Cardiac muscle cell (in vitro differentiated cells and primary cell): ENCODE measurements around the gene BUD31. TPM values are rescaled to one million over a fixed set of nuclear protein-coding genes. Genes with fewer than 3 reads are reported as not detected.

ENCODE experiments used
- DNase-seq, 2 donors: peaks; one replicate each; pipeline versions ENCODE4 v3.0.0 to v3.0.0-alpha.2; 2010 to 2017; ENCODE audit warnings: low read depth in 1 of 2, low spot score in 1 of 2
- H3K27ac ChIP-seq: fragments of 200-600 bp; sonication (generic); 2 replicates; pipeline ENCODE4 v1.5.1; 2016
- H3K27me3 ChIP-seq: fragments of 200-600 bp; sonication (generic); 2 replicates; pipeline ENCODE4 v1.6.0; 2016; ENCODE audit warnings: control low read depth
- H3K36me3 ChIP-seq: fragments of 200-600 bp; sonication (generic); 2 replicates; pipeline ENCODE4 v1.5.1; 2016; ENCODE audit warnings: control low read depth
- H3K4me1 ChIP-seq: fragments of 200-600 bp; sonication (generic); 2 replicates; pipeline ENCODE4 v1.8.1; 2017; ENCODE audit warnings: low read depth, mild to moderate bottlenecking, mixed run types
- H3K4me3 ChIP-seq: fragments of 200-600 bp; sonication (generic); 2 replicates; pipeline ENCODE4 v1.5.1; 2016; ENCODE audit warnings: mild to moderate bottlenecking
- H3K9me3 ChIP-seq: fragments of 200-600 bp; sonication (generic); 2 replicates; pipeline ENCODE4 v1.5.1; 2017; ENCODE audit warnings: low read depth, mild to moderate bottlenecking, control low read depth
- CTCF ChIP-seq: IDR thresholded peaks from 2 replicates; pipeline ENCODE4 v1.5.1; 2012; ENCODE audit warnings: low read depth, mild to moderate bottlenecking, low read length
- polyA plus RNA-seq: library from polyadenylated mRNA; unstranded; fragments of >200 nt; fragmentation: Nextera tagmentation; extraction: Ambion mirVana; gene quantifications from 2 replicates; pipeline ENCODE4 v1.2.1, GENCODE V29; 2016
- total RNA-seq: library from RNA; depleted of rRNA; stranded (reverse); fragments of >200 nt; gene quantifications from 2 replicates; pipeline ENCODE4 v1.2.3, GENCODE V29; 2016

Gene BUD31
- total and polyA plus RNA-seq, 2 experiments from 2014 or later, result 66.9 to 193 TPM

- Histone ChIP-seq H3K36me3 (peaks cover 37% of the 10 kb centered on the region), H3K27me3 (no peaks in the 10 kb centered on the region), H3K27ac (no peak overlapping the region), H3K9me3 (no peaks in the 10 kb centered on the region), H3K4me1 (peaks cover 7% of the 10 kb centered on the region), H3K4me3 (no peak overlapping the region)
- no peak for TF ChIP-seq CTCF
- DNase-seq, result no peak
These were observed 5.9 kb upstream of the BUD31 start for GRCh38 chr7:99402854-99403253.

GRCh38 chr7:99403764-99404163 is 5.0 kb upstream of the BUD31 start:
- H3K4me3 ChIP-seq, result no peak overlapping the region
- no peaks in the 10 kb centered on the region for H3K9me3 ChIP-seq
- H3K27ac ChIP-seq, result no peak overlapping the region
- H3K4me1 ChIP-seq, result peaks cover 7% of the 10 kb centered on the region
- no peak for TF ChIP-seq CTCF
- H3K36me3 ChIP-seq, result peaks cover 28% of the 10 kb centered on the region
- no peaks in the 10 kb centered on the region for H3K27me3 ChIP-seq
- DNase-seq, result no peak

GRCh38 chr7:99404235-99404976 is 4.4 kb upstream of the BUD31 start:
- H3K4me3 ChIP-seq, result no peak overlapping the region

GRCh38 chr7:99404977-99405320 is 3.8 kb upstream of the BUD31 start:
- no peak for DNase-seq
- no peaks in the 10 kb centered on the region for H3K27me3 ChIP-seq
- peaks cover 19% of the 10 kb centered on the region for H3K36me3 ChIP-seq
- TF ChIP-seq CTCF, result no peak
- H3K4me3 ChIP-seq, result no peak overlapping the region
- H3K27ac ChIP-seq, result no peak overlapping the region
- no peaks in the 10 kb centered on the region for H3K9me3 ChIP-seq
- peaks cover 10% of the 10 kb centered on the region for H3K4me1 ChIP-seq

More at GRCh38 chr7:99404235-99404976, 4.4 kb upstream of the BUD31 start:
- Histone ChIP-seq H3K9me3 (no peaks in the 10 kb centered on the region), H3K27me3 (no peaks in the 10 kb centered on the region), H3K36me3 (peaks cover 24% of the 10 kb centered on the region), H3K27ac (no peak overlapping the region), H3K4me1 (peaks cover 7% of the 10 kb centered on the region)
- no peak for TF ChIP-seq CTCF
- no peak for DNase-seq

- Histone ChIP-seq H3K27me3 (no peaks in the 10 kb centered on the region), H3K4me3 (no peak overlapping the region), H3K36me3 (peaks cover 21% of the 10 kb centered on the region), H3K27ac (no peak overlapping the region), H3K9me3 (no peaks in the 10 kb centered on the region), H3K4me1 (peaks cover 15% of the 10 kb centered on the region)
- no peak for TF ChIP-seq CTCF
- DNase-seq, result no peak
These were observed 2.2 kb upstream of the BUD31 start for GRCh38 chr7:99406557-99406956.
